ENCODE data around the gene RBM45.

RBM45 gene

GRCh38 chr2:178106053-178106452, 6.2 kb upstream of the RBM45 start:
- Histone ChIP-seq H3K27ac (ENCODE audit: low read depth, low read length) (no peak overlapping the region), H3K4me1 (ENCODE audit: control insufficient read depth in 1 of 2, insufficient read depth in 2 of 2, low read length in 2 of 2) (no peaks in the 10 kb centered on the region), H3K9ac (ENCODE audit: low read depth in 1 of 2, low read length in 2 of 2) (no peak overlapping the region), H3K36me3 (ENCODE audit: control insufficient read depth in 1 of 2, insufficient read depth in 2 of 2, low read length in 2 of 2) (no peaks in the 10 kb centered on the region), H3K9me3 (ENCODE audit: control insufficient read depth in 1 of 2, low read length in 2 of 2) (no peaks in the 10 kb centered on the region), H3K4me3 (ENCODE audit: low read depth in 1 of 2, low read length in 2 of 2) (no peak overlapping the region), H3K27me3 (ENCODE audit: control insufficient read depth in 1 of 2, insufficient read depth in 2 of 2, low read length in 2 of 2) (no peaks in the 10 kb centered on the region)

GRCh38 chr2:178108176-178108575, 4.1 kb upstream of the RBM45 start:
- Histone ChIP-seq H3K27ac (ENCODE audit: low read depth, low read length) (no peak overlapping the region), H3K27me3 (ENCODE audit: control insufficient read depth in 1 of 2, insufficient read depth in 2 of 2, low read length in 2 of 2) (no peaks in the 10 kb centered on the region), H3K36me3 (ENCODE audit: control insufficient read depth in 1 of 2, insufficient read depth in 2 of 2, low read length in 2 of 2) (no peaks in the 10 kb centered on the region), H3K4me1 (ENCODE audit: control insufficient read depth in 1 of 2, insufficient read depth in 2 of 2, low read length in 2 of 2) (peaks cover 5 to 6% of the 10 kb centered on the region in 2 donors), H3K9me3 (ENCODE audit: control insufficient read depth in 1 of 2, low read length in 2 of 2) (no peaks in the 10 kb centered on the region), H3K4me3 (ENCODE audit: low read depth in 1 of 2, low read length in 2 of 2) (no peak overlapping the region), H3K9ac (ENCODE audit: low read depth in 1 of 2, low read length in 2 of 2) (no peak overlapping the region)

- H3K9ac ChIP-seq (ENCODE audit: low read depth in 1 of 2, low read length in 2 of 2): no peak overlapping the region
- H3K27ac ChIP-seq (ENCODE audit: low read depth, low read length): no peak overlapping the region
- peaks cover 9 to 14% of the 10 kb centered on the region in 2 donors for H3K4me1 ChIP-seq (ENCODE audit: control insufficient read depth in 1 of 2, insufficient read depth in 2 of 2, low read length in 2 of 2)
- no peaks in the 10 kb centered on the region for H3K27me3 ChIP-seq (ENCODE audit: control insufficient read depth in 1 of 2, insufficient read depth in 2 of 2, low read length in 2 of 2)
- H3K36me3 ChIP-seq (ENCODE audit: control insufficient read depth in 1 of 2, insufficient read depth in 2 of 2, low read length in 2 of 2): no peaks in the 10 kb centered on the region
- no peaks in the 10 kb centered on the region for H3K9me3 ChIP-seq (ENCODE audit: control insufficient read depth in 1 of 2, low read length in 2 of 2)
- no peak overlapping the region for H3K4me3 ChIP-seq (ENCODE audit: low read depth in 1 of 2, low read length in 2 of 2)
Observed at GRCh38 chr2:178109813-178110212, 2.4 kb upstream of the RBM45 start.

DNA sequence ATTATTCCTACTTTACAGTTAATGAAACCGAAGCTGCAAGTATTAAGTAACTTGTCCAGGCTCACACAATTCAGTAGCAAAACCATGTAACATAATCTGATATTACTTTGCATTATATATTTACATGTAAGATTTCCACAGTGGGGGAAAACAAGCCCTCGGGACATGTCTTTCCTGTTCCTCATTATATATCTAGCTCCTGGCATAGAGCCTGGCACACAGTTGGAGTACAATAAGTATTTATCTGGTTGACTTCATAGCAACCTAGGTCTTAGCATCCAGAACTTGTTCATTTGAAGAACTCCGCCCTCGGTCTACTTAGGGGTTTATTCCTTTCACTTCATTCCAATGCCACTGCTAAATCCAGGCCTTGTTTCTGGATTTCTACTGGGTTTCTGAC, 1.6 kb upstream of the RBM45 start:
- no peak overlapping the region for H3K4me3 ChIP-seq (ENCODE audit: low read depth in 1 of 2, low read length in 2 of 2)
- no peak overlapping the region for H3K27ac ChIP-seq (ENCODE audit: low read depth, low read length)
- H3K9ac ChIP-seq (ENCODE audit: low read depth in 1 of 2, low read length in 2 of 2): no peak overlapping the region
- H3K27me3 ChIP-seq (ENCODE audit: control insufficient read depth in 1 of 2, insufficient read depth in 2 of 2, low read length in 2 of 2): no peaks in the 10 kb centered on the region
- H3K36me3 ChIP-seq (ENCODE audit: control insufficient read depth in 1 of 2, insufficient read depth in 2 of 2, low read length in 2 of 2): no peaks in the 10 kb centered on the region
- no peaks in the 10 kb centered on the region for H3K9me3 ChIP-seq (ENCODE audit: control insufficient read depth in 1 of 2, low read length in 2 of 2)
- H3K4me1 ChIP-seq (ENCODE audit: control insufficient read depth in 1 of 2, insufficient read depth in 2 of 2, low read length in 2 of 2): peaks cover 9 to 14% of the 10 kb centered on the region in 2 donors

DNA sequence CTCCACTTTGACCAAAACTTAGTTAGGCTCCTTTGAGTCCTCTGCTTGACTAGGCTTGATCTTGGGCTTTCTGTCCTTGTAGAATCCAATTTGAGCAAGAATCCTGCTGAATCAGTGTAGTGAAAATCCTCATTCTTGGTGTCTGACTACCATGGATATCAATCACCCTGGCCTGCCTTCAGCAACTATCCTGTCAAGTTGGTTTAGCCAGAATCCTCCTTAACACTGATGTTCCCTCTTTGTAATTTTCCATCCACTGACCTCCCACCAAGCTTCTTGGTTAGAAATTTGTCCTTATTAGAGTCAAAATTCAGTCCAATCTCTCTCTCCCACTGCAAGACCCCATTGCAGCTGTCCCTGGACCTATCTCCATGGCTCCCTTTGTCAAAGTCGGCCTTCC, 494 bp upstream of the RBM45 start:
- H3K4me1 ChIP-seq (ENCODE audit: control insufficient read depth in 1 of 2, insufficient read depth in 2 of 2, low read length in 2 of 2): peaks cover 9 to 14% of the 10 kb centered on the region in 2 donors
- no peaks in the 10 kb centered on the region for H3K9me3 ChIP-seq (ENCODE audit: control insufficient read depth in 1 of 2, low read length in 2 of 2)
- H3K9ac ChIP-seq (ENCODE audit: low read depth in 1 of 2, low read length in 2 of 2): no peak overlapping the region
- H3K27ac ChIP-seq (ENCODE audit: low read depth, low read length): no peak overlapping the region
- H3K36me3 ChIP-seq (ENCODE audit: control insufficient read depth in 1 of 2, insufficient read depth in 2 of 2, low read length in 2 of 2): no peaks in the 10 kb centered on the region
- H3K4me3 ChIP-seq (ENCODE audit: low read depth in 1 of 2, low read length in 2 of 2): peak overlapping the region; percentile 96 to 98
- no peaks in the 10 kb centered on the region for H3K27me3 ChIP-seq (ENCODE audit: control insufficient read depth in 1 of 2, insufficient read depth in 2 of 2, low read length in 2 of 2)

DNA sequence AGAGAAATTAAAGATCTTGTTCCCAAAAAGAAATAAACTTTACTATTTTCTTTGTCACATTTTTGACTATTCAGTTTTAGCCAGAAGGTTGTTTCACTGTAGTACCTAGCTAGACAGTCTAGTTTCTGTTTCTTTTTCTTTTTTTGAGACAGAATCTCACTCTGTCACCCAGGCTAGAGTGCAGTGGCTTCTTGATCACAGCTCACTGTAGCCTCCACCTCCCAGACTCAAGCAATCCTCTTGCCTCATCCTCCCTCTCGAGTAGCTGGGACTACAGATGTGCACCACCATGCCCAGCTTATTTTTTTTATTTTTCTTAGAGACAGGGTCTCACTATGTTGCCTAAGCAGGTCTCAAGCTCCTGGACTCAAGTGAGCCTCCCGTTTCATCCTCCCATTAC, 2.2 kb downstream of the RBM45 start:
- H3K9ac ChIP-seq (ENCODE audit: low read depth in 1 of 2, low read length in 2 of 2): no peak overlapping the region
- no peaks in the 10 kb centered on the region for H3K27me3 ChIP-seq (ENCODE audit: control insufficient read depth in 1 of 2, insufficient read depth in 2 of 2, low read length in 2 of 2)
- H3K27ac ChIP-seq (ENCODE audit: low read depth, low read length): no peak overlapping the region
- peaks cover 9 to 14% of the 10 kb centered on the region in 2 donors for H3K4me1 ChIP-seq (ENCODE audit: control insufficient read depth in 1 of 2, insufficient read depth in 2 of 2, low read length in 2 of 2)
- H3K4me3 ChIP-seq (ENCODE audit: low read depth in 1 of 2, low read length in 2 of 2): no peak overlapping the region
- H3K36me3 ChIP-seq (ENCODE audit: control insufficient read depth in 1 of 2, insufficient read depth in 2 of 2, low read length in 2 of 2): peaks cover 4 to 9% of the 10 kb centered on the region in 2 donors
- H3K9me3 ChIP-seq (ENCODE audit: control insufficient read depth in 1 of 2, low read length in 2 of 2): no peaks in the 10 kb centered on the region

DNA sequence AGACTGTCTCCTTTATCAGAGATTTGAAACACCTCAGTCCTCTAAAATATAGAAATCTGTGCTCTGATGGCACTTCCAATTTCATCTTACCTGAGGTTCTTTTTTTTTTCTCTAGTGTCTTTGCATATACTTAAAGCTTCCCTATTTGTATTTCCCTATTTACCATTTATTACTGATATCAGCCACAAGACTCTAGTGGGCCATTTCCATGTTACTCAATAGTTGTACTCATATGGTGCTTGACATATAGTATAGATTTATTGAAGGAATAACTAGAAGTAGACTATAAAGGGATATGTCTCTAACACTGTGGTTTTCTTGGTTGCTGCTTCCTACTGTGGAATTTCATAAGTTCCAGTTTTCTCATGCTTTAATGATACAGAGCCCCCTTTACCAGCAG, 3.0 kb downstream of the RBM45 start:
- Histone ChIP-seq H3K27me3 (ENCODE audit: control insufficient read depth in 1 of 2, insufficient read depth in 2 of 2, low read length in 2 of 2) (no peaks in the 10 kb centered on the region), H3K27ac (ENCODE audit: low read depth, low read length) (no peak overlapping the region), H3K9ac (ENCODE audit: low read depth in 1 of 2, low read length in 2 of 2) (no peak overlapping the region), H3K4me3 (ENCODE audit: low read depth in 1 of 2, low read length in 2 of 2) (no peak overlapping the region), H3K9me3 (ENCODE audit: control insufficient read depth in 1 of 2, low read length in 2 of 2) (no peaks in the 10 kb centered on the region), H3K4me1 (ENCODE audit: control insufficient read depth in 1 of 2, insufficient read depth in 2 of 2, low read length in 2 of 2) (peaks cover 9 to 14% of the 10 kb centered on the region in 2 donors), H3K36me3 (ENCODE audit: control insufficient read depth in 1 of 2, insufficient read depth in 2 of 2, low read length in 2 of 2) (peaks cover 4 to 15% of the 10 kb centered on the region in 2 donors)

DNA sequence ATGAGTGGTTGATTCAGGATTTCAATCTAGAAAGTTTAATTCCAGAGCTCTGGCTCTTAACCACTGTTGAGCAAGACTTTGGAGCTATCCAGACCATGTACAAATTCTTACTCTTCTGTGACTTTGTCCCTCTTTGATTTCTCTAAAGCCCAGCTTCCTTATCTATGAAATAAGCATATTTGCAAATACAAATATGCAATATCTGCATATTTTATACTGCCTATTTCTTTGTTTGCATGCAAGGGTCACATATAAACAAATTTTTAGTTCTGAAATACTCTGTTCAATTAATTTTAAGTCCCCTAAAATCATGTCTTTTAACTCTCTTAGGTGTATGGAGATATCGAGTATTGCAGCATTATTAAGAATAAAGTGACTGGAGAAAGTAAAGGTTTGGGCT, 5.5 kb downstream of the RBM45 start:
- peaks cover 14 to 31% of the 10 kb centered on the region in 2 donors for H3K36me3 ChIP-seq (ENCODE audit: control insufficient read depth in 1 of 2, insufficient read depth in 2 of 2, low read length in 2 of 2)
- H3K9me3 ChIP-seq (ENCODE audit: control insufficient read depth in 1 of 2, low read length in 2 of 2): no peaks in the 10 kb centered on the region
- H3K27me3 ChIP-seq (ENCODE audit: control insufficient read depth in 1 of 2, insufficient read depth in 2 of 2, low read length in 2 of 2): no peaks in the 10 kb centered on the region
- H3K9ac ChIP-seq (ENCODE audit: low read depth in 1 of 2, low read length in 2 of 2): no peak overlapping the region
- peaks cover 6 to 11% of the 10 kb centered on the region in 2 donors for H3K4me1 ChIP-seq (ENCODE audit: control insufficient read depth in 1 of 2, insufficient read depth in 2 of 2, low read length in 2 of 2)
- H3K27ac ChIP-seq (ENCODE audit: low read depth, low read length): no peak overlapping the region
- no peak overlapping the region for H3K4me3 ChIP-seq (ENCODE audit: low read depth in 1 of 2, low read length in 2 of 2)

- peaks cover 15 to 43% of the 10 kb centered on the region in 2 donors for H3K36me3 ChIP-seq (ENCODE audit: control insufficient read depth in 1 of 2, insufficient read depth in 2 of 2, low read length in 2 of 2)
- no peaks in the 10 kb centered on the region for H3K9me3 ChIP-seq (ENCODE audit: control insufficient read depth in 1 of 2, low read length in 2 of 2)
- no peak overlapping the region for H3K9ac ChIP-seq (ENCODE audit: low read depth in 1 of 2, low read length in 2 of 2)
- H3K4me1 ChIP-seq (ENCODE audit: control insufficient read depth in 1 of 2, insufficient read depth in 2 of 2, low read length in 2 of 2): no peaks in the 10 kb centered on the region
- no peak overlapping the region for H3K27ac ChIP-seq (ENCODE audit: low read depth, low read length)
- no peak overlapping the region for H3K4me3 ChIP-seq (ENCODE audit: low read depth in 1 of 2, low read length in 2 of 2)
- no peaks in the 10 kb centered on the region for H3K27me3 ChIP-seq (ENCODE audit: control insufficient read depth in 1 of 2, insufficient read depth in 2 of 2, low read length in 2 of 2)
Observed at GRCh38 chr2:178119179-178119922, 7.1 kb downstream of the RBM45 start.

- H3K9ac ChIP-seq (ENCODE audit: low read depth in 1 of 2, low read length in 2 of 2): no peak overlapping the region
- peaks cover 17 to 56% of the 10 kb centered on the region in 2 donors for H3K36me3 ChIP-seq (ENCODE audit: control insufficient read depth in 1 of 2, insufficient read depth in 2 of 2, low read length in 2 of 2)
- no peaks in the 10 kb centered on the region for H3K27me3 ChIP-seq (ENCODE audit: control insufficient read depth in 1 of 2, insufficient read depth in 2 of 2, low read length in 2 of 2)
- H3K4me3 ChIP-seq (ENCODE audit: low read depth in 1 of 2, low read length in 2 of 2): no peak overlapping the region
- no peak overlapping the region for H3K27ac ChIP-seq (ENCODE audit: low read depth, low read length)
- H3K9me3 ChIP-seq (ENCODE audit: control insufficient read depth in 1 of 2, low read length in 2 of 2): no peaks in the 10 kb centered on the region
- H3K4me1 ChIP-seq (ENCODE audit: control insufficient read depth in 1 of 2, insufficient read depth in 2 of 2, low read length in 2 of 2): no peaks in the 10 kb centered on the region
Observed at GRCh38 chr2:178123163-178123562, 10.9 kb downstream of the RBM45 start.
